Hematopoietic multipotent progenitor cell treated with erythropoietin and hydrocortisone succinate and interleukin-3 and kit ligand, for 6 days (in vitro differentiated cells): ENCODE measurements around the gene TLR3.
A peak's percentile ranks its signal among the peaks of the same experiment; 100 is the strongest.

Experiments used
- DNase-seq: peaks from one replicate; pipeline ENCODE4 v3.0.0-alpha.2; 2015

TLR3 gene

GRCh38 chr4:186107947-186108346, 39.0 kb downstream of the TLR3 start:
- DNase-seq, result no peak

GRCh38 chr4:186108391-186108790, 39.4 kb downstream of the TLR3 start:
- no peak for DNase-seq

GRCh38 chr4:186109245-186109644, 40.3 kb downstream of the TLR3 start:
- DNase-seq, result no peak

GRCh38 chr4:186116697-186117096, 47.7 kb downstream of the TLR3 start:
- no peak for DNase-seq

GRCh38 chr4:186118582-186118981, 49.6 kb downstream of the TLR3 start:
- no peak for DNase-seq

- DNase-seq, result no peak
Observed at GRCh38 chr4:186121057-186121456, 52.1 kb downstream of the TLR3 start.

DNA sequence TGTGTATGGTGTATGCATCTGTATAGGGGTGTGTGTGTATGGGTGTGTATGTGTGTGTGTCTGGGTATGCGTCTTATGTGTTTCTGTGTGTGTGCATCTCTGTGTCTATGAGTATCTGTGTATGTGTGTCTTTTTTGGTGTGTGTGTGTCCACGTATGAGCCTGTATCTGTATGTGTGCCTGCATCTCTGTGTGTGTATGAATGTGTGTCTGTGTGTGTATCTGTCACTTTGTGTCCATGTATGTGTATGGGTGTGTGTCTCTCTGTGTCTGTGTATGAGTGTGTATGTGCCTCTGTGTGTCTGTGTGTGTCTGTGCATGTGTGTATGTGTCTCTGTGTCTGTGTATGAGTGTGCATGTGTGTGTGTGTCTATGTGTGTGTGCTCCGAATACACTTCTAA, 59.9 kb downstream of the TLR3 start:
- DNase-seq, result no peak

DNA sequence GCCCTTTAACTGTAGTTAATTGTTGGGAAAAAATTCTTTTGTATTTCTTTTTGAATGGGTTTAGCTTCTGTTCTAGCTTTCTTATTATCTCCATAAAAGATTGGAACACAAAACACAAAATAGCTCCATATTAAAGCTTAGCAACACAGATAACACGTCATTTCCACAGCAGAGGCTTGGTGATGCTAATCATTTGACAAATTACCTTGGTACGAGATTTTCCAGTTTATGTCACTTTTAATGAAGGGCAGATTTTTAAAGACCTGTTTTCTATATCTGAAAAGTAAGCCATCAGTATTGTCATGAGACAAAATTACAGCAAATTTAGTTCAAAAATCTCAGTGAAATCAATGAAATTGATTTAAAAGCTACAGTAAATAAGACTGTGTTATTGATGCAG, 63.0 kb downstream of the TLR3 start:
- DNase-seq, result no peak

DNA sequence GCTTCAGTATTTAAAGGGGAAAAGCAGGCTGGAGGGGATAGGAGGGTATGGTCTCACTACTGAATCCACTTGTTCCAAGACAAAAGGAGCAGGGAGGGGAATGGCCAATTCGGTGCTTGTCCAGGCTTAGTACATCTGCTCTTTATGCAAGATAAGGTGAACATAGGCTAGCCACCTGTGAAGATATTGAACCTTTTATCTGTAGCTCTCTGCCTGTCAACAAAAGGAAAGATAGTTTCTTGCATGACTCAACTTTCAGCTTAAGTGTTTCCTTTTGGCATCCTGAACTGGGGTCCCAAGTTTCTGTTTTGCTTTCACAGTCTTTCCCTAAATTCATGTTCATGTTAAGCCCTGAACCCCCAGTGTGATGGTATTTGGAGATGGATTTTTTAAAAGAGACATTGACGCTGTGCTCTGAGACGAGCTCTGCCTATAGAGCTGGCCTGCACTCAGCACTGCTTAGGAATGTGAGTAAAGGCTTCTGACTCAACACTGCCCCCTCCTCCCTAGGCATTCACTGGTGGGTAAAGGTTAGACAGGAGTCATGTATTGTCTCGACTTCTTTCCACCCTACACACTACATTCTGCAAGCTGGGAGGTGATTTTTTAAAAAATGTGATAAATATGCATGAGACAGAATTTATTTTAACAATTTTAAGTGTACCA, 63.8 kb downstream of the TLR3 start:
- DNase-seq, result peak; percentile 14

DNA sequence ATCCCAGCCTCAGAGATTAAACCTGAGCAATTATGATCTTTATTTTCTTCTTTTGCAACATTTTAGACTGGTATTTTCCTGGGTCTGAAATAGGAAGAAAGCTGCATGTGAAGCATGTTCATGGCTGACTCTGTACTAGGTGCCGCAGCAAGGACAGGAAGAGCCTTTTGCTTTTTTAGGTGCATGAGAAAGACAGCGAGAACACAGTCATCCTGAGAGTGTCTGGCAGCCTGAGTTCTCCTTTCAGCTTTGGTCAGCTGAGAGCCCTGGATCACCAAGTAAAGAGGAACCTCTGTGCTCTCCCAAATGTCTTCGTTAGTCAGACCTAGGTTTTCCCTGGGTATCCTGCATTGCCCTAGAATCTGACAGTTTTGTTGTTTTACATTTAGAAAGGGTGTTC, 65.3 kb downstream of the TLR3 start:
- DNase-seq, result no peak

DNA sequence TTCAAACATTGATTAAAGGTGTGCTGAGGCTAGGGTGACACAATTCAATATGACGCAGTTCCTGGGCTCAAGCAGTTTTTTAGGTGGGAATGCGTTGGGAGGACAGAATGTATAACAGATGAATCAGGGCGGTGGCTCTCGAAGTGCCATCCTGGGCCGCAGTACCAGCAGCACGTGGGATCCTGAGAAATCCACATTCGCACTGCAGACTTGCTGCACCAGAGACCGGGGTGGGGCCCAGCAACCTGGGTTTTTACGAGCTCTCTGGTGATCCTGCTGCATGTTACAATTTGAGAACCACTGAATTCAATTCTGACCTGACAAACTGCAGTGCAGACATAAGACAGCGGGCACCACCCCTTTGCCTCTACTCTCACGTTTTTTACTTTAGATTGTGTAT, 65.9 kb downstream of the TLR3 start:
- no peak for DNase-seq

GRCh38 chr4:186137196-186137794, 68.3 kb downstream of the TLR3 start:
- peak; percentile 56 for DNase-seq
